ENCODE measurements around the gene RAB36. TPM values are rescaled to one million over a fixed set of nuclear protein-coding genes. Genes with fewer than 3 reads are reported as not detected.

RAB36 gene
- total RNA-seq, 2 experiments from 2014 or later, result 0.77 to 0.87 TPM

GRCh38 chr22:23100124-23100801 lies 45.0 kb upstream of the RAB36 start:
- intact Hi-C loops (cut with DNase I, micrococcal nuclease), result no loop called here
- Mint-ChIP-seq H3K36me3 (ENCODE audit: low read depth) (no peaks in the 10 kb centered on the region), H3K27me3 (no peaks in the 10 kb centered on the region), H3K4me1 (ENCODE audit: low read depth) (no peaks in the 10 kb centered on the region), H3K27ac (no peak overlapping the region), H3K9me3 (no peaks in the 10 kb centered on the region), H3K4me3 (no peak overlapping the region)
- ATAC-seq (ENCODE audit: poor library complexity) (no peak), DNase-seq (no peak)
- Histone ChIP-seq H3K36me3 (ENCODE audit: insufficient read depth, low read length) (no peaks in the 10 kb centered on the region), H3K4me3 (ENCODE audit: low read length) (no peak overlapping the region), H3K9me3 (ENCODE audit: control insufficient read depth in 1 of 2, insufficient read depth in 1 of 2, low read length in 2 of 2) (no peaks in the 10 kb centered on the region), H3K27ac (ENCODE audit: low read depth in 1 of 2, low read length in 2 of 2) (no peak overlapping the region), H3K27me3 (ENCODE audit: control insufficient read depth in 1 of 2, insufficient read depth in 2 of 2, low read length in 2 of 2) (no peaks in the 10 kb centered on the region), H3K4me1 (ENCODE audit: insufficient read depth, low read length) (no peaks in the 10 kb centered on the region)
- no peak for TF ChIP-seq CTCF (IDR thresholded peaks at IDR 0.05)
- POLR2A ChIA-PET, result no interaction called here
- CTCF ChIA-PET, result no interaction called here

GRCh38 chr22:23101524-23101923 lies 43.8 kb upstream of the RAB36 start:
- H3K4me1 Mint-ChIP-seq (ENCODE audit: low read depth), result no peaks in the 10 kb centered on the region
- no peak overlapping the region for H3K4me3 ChIP-seq (ENCODE audit: low read length)
- TF ChIP-seq CTCF (IDR thresholded peaks at IDR 0.05), result no peak
- DNase-seq, result no peak
- no peaks in the 10 kb centered on the region for H3K36me3 ChIP-seq (ENCODE audit: insufficient read depth, low read length)
- ChIA-PET CTCF (no interaction called here), POLR2A (no interaction called here)
- H3K27ac Mint-ChIP-seq, result no peak overlapping the region
- H3K36me3 Mint-ChIP-seq (ENCODE audit: low read depth), result no peaks in the 10 kb centered on the region
- H3K9me3 ChIP-seq (ENCODE audit: control insufficient read depth in 1 of 2, insufficient read depth in 1 of 2, low read length in 2 of 2), result no peaks in the 10 kb centered on the region
- ATAC-seq (ENCODE audit: poor library complexity), result no peak
- H3K27me3 Mint-ChIP-seq, result no peaks in the 10 kb centered on the region
- H3K27me3 ChIP-seq (ENCODE audit: control insufficient read depth in 1 of 2, insufficient read depth in 2 of 2, low read length in 2 of 2), result no peaks in the 10 kb centered on the region
- no peak overlapping the region for H3K27ac ChIP-seq (ENCODE audit: low read depth in 1 of 2, low read length in 2 of 2)
- intact Hi-C loops (cut with DNase I, micrococcal nuclease), result no loop called here
- H3K4me1 ChIP-seq (ENCODE audit: insufficient read depth, low read length), result no peaks in the 10 kb centered on the region
- no peak overlapping the region for H3K4me3 Mint-ChIP-seq
- no peaks in the 10 kb centered on the region for H3K9me3 Mint-ChIP-seq

- no peaks in the 10 kb centered on the region for H3K4me1 Mint-ChIP-seq (ENCODE audit: low read depth)
- H3K27ac ChIP-seq (ENCODE audit: low read depth in 1 of 2, low read length in 2 of 2), result no peak overlapping the region
- no peak overlapping the region for H3K4me3 ChIP-seq (ENCODE audit: low read length)
- POLR2A ChIA-PET, result no interaction called here
- H3K27me3 Mint-ChIP-seq, result no peaks in the 10 kb centered on the region
- no peaks in the 10 kb centered on the region for H3K36me3 Mint-ChIP-seq (ENCODE audit: low read depth)
- no peak for TF ChIP-seq CTCF (IDR thresholded peaks at IDR 0.05)
- intact Hi-C loops (cut with DNase I, micrococcal nuclease), result no loop called here
- no peak for ATAC-seq (ENCODE audit: poor library complexity)
- no peak for DNase-seq
- no peaks in the 10 kb centered on the region for H3K36me3 ChIP-seq (ENCODE audit: insufficient read depth, low read length)
- H3K27ac Mint-ChIP-seq, result no peak overlapping the region
- H3K27me3 ChIP-seq (ENCODE audit: control insufficient read depth in 1 of 2, insufficient read depth in 2 of 2, low read length in 2 of 2), result no peaks in the 10 kb centered on the region
- CTCF ChIA-PET, result no interaction called here
- no peaks in the 10 kb centered on the region for H3K4me1 ChIP-seq (ENCODE audit: insufficient read depth, low read length)
- no peaks in the 10 kb centered on the region for H3K9me3 ChIP-seq (ENCODE audit: control insufficient read depth in 1 of 2, insufficient read depth in 1 of 2, low read length in 2 of 2)
- H3K4me3 Mint-ChIP-seq, result no peak overlapping the region
- no peaks in the 10 kb centered on the region for H3K9me3 Mint-ChIP-seq
Observed at GRCh38 chr22:23102002-23102655, 43.1 kb upstream of the RAB36 start.

Data from CD4-positive, alpha-beta T cell (primary cell).